SHP77 treated with DMSO at 0.1 percent for 48 hours (cell line): Measurements from ENCODE around the gene KAZN.

Experiments
- DNase-seq: peaks from one replicate; lab custom pipeline; 2025; lab: John Stamatoyannopoulos, UW

KAZN gene

DNA sequence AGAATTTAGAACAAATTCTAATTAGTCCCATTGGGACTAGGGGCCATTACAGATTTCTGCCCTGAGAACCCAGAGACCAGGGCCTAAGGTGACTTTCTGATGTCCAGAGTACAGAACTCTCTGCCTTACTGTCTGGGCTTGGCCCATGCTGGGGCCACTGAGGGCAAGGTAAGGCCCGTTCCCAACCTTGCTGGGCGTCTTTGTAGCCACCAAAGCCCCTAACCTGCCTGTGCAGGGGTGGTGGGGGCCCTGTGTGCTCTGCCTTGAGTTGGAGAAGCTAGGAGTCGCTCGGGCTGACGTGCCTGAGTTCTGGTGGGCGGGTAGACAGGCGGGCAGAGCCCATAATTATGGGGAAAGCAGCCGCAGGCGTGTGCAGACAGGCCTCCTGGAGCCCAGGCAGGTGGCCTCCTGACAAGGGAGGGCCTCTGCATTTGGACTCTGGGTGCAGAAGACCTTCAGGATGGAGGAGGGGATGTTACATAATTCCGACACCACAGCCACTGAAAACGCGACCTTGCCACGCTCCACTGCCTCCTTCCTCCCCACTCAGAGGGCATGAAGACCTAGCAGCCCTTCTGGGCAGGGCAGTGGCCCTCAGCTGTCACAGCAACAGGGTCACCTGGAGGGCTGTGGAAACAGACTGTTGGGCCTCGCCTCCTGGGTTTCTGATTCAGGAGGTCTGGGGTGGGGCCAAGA lies 315.1 kb downstream of the KAZN start:
- peak; percentile 67 for DNase-seq

DNA sequence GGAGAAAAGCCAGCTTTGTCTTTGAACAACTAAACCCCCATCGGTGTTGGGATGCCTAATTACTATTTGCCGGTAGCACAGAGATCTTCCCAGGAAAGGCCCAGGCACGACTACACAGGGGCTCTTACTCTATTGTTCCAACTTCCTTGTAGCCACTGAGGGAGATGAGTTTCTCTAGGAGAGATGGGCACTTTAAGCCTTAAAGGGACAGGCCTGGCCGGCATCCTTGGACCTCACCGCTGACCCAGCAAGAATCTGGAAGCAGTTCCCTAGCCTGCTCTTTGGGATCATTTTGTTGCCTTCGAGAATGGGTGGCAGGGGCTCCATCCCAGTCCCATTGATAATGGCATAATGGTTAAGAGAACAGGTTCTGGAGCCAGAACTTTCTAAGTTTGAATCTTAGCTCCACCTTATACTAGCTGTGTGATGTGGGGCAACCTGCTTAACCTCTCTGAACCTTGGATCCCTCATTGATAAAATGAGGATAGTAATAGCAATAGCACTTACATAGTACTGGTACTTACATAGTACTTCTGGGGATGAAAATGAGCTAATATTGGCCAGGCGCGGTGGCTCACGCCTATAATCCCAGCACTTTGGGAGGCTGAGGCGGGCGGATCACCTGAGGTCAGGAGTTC lies 316.0 kb downstream of the KAZN start:
- DNase-seq = no peak

DNA sequence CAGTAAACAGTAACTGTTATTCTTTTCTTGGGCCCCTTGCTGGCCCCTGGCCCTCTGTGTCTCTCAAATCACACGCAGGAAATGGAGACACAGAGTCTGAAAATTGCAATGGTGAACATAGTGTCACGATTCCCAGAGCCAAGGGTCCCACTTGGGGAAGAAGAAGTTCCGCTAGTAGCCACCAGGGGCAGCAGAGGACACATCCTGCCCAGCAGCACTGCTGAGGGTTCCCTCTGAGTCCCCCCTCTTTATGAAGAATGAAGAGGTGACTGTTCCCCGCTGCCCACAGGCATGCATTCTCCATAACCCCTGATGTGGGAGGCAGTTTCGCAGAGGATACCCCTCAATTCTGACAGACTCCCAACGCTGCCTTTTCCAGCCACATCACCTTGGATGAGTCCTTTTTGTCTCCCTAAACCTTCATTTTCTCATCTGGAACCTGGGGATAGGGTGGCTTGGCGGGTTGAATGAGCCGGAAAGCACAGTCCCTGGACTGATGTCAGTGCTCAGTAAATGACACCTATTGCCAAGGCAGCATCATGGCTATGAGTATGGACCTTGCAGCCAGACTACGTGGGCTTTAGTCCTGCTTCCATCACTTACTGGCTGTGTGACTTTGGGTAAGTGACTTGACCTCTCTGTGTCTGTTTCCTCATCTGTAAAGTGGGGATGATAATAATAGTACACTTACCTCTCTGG lies 317.0 kb downstream of the KAZN start:
- no peak for DNase-seq

DNA sequence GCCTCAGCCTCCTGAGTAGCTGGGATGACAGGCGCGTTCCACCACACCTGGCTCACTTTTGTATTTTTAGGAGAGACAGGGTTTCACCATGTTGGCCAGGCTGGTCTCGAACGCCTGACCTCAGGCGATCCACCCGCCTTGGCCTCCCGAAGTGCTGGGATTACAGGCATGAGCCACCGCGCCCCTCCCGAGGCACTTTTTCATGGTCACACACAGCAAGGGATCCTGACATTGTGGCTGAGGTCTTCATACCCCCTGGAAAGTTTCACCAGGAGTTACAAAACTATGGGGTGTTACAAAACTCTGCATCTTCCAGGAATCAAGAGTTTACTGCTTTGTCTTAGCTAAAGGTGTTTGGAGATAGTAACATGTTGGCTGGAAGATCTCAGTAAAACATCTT lies 320.8 kb downstream of the KAZN start:
- DNase-seq = no peak

DNA sequence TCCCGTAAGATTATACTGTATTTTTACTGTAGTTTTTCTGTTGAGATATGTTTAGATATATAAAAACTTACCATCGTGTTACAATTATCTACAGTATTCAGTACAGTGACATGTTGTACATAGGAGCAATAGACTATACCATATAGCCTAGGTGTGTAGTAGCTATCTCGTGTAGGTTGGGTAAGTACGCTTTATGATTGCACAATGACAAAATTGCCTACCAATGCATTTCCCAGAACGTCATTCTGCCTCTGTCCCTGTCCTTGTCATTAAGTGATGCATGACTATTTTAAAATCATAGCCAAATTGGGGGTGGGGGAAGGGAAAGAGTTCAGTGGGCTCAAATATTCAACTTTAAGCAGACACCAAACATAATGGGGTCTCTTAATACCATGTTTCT lies 321.3 kb downstream of the KAZN start:
- no peak for DNase-seq

DNA sequence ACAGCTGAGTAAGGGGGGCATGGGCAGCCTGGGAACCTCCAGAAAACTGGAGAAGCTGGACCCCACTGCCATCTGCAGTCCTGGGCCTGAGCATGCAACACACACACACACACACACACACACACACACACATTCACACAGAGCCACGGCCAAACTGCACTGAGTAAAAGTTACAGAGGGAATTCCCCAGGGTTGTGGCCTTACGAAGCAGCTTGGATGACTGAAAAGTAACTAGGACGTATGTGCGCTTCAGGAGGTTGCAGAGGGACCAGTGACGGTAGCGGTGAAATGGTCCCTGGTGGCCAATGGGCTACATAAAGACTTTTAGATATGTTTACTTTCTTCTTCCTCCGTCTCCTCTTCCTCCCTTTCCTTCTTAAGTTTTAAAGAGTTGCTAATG lies 322.6 kb downstream of the KAZN start:
- no peak for DNase-seq

DNA sequence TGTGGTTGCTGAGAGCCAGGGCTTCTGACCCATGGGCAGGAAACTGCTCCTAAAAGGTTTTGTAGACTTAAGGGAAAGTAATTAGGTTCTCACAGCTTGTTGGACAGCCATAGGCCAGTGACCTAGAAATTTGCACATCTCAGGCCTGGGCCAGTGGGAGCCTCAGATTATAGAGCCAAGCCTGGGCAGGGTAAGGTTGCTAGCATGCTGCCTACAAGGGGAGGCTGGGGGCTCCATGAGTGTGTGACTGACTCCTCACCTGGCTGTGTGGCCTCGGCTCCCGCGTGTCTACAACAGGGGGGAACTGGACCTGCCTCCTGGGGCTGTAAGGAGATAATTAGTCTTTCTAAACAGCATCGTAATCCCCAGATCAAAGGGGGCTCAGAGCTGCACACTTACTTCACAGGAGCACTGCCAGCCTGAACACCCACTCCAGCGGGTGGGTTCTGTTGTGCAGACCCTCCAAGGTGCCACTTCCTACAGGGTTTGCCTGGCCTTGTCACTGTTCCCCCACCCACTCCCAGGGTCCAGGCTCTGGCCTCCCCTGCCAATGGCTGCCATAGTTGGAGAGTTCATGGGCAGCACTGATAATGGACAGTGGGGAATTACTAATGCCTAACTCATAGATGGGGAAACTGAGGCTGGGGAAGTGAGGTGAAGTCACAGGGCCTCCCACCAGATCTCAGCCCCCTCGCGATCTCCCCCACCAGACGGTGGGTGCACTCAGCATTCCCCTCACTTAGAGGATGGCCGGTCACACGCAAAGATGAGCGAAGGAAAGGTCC lies 324.6 kb downstream of the KAZN start:
- no peak for DNase-seq

DNA sequence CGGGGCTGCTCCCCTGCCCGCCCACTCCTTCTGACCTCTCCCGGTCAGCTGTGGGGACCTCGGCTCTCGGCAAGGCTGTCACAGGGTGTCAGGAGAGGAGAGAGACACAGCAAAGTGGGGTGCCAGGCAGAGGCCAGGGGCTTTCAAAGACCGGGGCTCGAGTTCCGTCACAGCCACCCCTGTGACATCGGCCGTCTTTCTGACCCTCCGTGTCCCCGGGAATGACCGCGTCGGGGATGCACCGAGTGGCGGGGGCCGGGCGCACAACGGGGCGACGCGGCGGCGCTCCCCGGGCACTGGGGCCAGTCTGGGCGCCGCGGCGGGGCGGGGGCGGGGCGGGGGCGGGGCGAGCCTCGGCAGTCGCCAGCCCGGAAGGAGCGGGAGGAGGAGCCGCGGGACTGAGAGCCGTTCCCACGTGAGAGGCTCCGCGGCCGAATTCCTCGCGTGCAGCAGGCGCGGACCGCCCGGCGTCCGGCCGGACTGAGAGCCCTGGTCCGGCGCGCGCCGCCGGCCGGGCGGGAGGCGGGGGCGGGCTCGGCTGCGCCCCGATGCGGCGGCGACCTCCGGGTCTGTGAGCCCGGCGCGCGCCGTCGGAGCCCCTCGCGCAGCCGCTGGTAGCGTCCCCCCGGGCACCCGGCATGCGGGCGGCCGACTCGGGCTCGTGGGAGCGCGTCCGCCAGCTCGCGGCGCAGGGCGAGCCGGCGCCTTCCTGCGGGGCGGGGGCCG lies 325.4 kb downstream of the KAZN start:
- no peak for DNase-seq

DNA sequence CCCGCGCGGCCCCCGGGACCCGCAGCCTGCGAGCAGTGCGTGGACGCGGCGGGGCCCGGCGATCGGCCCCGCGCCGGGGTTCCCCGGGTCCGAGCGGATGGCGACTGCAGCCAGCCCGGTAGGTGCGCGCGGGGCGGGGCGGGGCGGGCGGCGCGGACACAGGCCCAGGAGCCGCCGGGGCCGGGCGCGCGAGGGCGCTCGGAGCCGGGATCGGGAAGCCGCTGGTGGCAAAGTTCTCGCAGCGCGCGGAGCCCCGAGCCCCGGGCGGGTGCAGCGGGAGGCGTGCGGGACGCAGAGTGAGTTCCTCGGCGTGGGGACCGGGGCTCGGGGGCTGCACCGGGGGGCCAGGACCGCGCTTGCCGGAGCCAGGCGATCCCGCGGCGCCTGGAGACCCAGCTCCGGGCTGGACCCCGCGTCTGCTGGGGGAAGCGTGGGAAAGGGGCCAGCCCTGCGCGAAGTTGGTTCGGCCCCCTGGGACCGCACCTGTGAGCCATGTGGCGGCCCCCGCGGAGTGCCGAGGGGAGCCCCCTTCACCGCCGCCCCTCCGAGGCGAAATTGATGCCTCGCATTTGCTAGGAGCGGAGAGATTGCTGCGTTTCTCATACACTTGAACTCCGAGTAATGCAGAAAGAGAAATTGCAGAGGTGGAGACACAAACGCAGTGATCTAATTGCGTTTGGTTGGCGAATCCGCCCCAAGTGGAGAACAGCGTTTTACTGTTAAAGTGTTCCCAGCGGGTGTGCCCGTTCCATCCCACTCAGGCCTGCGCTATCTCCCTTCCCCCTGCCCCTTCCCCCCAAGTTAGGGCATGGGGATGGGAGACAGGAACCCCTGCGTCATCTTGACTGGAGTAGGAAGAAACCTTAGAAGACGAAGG lies 326.2 kb downstream of the KAZN start:
- DNase-seq = no peak

DNA sequence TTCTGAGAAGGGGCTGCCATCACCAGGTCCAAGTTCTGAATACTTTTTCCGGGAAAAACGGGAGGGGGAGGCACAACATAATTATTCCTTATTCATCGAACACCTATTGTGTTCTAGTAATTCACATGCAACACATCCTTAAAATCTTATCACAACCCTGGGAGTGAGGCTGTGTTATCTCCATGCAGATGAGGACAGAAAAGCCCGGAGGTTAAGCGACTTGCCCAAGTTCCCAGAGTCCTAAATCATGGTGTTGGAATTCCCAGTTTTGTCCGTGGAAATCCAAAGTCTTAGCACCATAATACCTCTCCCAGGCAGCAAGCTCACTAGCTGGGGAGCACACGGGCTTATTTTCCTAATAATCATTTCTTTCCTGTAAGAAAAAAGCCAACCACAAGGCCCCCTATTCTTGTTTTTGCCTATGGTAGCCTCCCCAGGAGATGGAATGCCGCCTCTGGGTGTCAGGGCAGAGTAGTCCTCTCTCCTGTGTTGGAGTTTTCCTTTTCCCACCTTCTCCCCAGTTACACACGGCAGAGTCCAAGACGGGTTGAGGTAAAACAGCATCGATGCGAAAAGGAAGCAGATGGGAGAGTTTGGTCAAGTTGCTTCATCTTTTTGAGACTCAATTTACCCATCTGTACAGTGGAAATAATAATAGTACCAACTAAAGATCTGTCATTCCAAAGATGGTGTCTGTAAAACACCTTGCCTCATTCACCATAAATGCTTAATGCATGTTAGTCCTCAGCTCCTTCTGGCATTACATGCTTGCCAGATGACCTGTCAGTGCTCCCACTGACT lies 327.1 kb downstream of the KAZN start:
- DNase-seq = no peak

DNA sequence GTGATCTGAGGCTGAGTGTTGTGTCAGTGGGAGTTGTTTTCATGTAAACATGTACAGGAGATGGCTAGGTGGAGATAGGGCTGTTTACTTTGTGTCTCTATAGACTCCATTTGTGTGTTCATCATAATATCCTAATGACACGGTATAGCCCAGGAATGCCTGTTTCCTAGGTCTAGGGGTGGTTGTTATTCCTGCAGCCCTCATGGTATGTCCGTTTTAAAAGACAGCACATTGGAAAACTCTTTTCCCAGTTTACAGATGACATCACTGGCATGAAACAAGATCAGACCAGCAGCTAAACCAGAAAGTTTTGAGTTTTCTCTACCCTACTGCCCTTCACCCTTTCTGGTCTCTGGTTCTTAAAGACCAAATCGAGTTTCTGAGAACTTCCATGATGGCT lies 327.7 kb downstream of the KAZN start:
- no peak for DNase-seq

DNA sequence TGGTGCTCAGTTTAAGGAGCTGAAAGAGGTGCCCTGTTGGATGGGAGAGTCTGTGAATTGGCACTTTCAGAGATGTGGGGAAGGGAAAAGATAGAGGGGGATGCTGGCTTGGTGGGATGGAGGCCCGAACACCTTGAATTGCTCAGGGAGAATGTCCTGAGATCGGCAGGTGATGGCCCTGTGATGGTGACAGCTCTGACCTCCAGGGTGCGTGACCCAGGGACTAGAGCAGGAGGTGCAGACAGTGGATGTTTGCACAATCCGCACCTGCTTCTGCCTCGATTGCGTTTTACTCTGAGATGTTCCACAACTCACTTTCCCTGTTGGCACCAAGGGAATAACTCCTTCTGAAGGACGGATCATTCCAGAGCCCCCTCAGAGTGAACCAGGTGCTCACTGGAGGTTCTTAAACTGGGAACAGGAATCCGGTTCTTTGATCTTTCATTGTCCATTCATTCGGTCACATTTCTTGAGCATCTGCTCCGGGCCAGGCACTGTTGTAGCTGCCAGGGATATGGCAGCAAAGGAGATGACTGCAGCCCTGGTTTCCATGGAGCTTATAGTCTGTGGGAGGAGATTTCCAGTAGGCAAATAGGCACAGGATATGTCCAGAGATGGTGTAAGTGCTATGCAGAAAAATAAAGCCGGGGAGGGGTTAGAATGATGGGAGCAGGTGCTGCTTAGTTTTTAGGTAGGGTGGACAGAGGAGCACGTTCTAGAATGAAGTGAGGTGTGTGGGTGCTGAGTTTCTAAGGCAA lies 328.5 kb downstream of the KAZN start:
- no peak for DNase-seq

DNA sequence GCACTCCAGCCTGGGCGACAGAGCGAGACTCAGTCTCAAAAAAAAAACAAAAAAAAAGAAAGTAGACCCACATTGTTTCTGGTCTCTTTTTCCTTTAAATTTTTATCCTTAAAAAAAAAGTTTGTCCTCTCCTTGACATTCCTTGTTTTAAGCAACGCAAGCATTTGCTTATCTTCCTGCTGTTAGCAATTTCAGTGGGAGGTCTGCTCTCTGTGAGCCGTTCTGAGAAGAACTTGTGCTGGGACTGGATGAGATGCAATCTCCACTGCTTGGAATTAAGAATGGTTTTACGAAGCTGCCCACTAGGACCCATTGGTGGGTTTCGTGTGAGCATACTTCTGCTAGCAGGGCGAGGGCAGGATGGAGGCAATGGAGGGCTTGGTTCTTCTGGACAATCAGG lies 329.9 kb downstream of the KAZN start:
- DNase-seq = no peak

DNA sequence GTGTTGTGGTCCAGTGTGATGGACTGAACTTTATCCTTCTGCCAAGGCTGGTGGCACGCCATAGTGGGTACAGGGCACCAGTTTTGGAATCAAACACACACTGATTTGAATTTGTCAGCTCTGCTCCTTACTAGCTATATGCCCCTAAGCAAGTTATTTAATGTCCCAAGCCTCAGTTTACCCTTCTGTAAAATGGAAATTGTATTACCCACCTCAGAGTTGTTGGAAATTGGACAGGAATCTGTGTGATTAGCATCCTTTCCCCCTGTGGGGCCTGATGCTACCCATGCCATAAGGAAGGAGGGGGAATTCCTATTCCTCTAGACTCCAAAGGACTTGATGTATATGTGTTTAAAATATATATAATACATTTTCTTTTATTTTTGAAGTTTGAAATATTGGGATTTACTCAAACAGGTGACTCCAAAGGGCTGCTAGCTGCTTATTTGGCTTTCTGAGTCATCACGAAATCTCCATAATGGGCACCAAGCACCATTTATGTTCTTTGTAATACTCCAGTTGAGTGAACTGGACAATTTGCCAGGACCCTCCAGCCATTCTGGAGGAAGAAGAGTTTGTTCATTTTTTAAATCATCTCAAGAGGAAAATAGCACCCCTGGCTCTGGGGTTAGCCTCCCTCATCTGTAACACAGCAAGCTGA lies 330.5 kb downstream of the KAZN start:
- no peak for DNase-seq

DNA sequence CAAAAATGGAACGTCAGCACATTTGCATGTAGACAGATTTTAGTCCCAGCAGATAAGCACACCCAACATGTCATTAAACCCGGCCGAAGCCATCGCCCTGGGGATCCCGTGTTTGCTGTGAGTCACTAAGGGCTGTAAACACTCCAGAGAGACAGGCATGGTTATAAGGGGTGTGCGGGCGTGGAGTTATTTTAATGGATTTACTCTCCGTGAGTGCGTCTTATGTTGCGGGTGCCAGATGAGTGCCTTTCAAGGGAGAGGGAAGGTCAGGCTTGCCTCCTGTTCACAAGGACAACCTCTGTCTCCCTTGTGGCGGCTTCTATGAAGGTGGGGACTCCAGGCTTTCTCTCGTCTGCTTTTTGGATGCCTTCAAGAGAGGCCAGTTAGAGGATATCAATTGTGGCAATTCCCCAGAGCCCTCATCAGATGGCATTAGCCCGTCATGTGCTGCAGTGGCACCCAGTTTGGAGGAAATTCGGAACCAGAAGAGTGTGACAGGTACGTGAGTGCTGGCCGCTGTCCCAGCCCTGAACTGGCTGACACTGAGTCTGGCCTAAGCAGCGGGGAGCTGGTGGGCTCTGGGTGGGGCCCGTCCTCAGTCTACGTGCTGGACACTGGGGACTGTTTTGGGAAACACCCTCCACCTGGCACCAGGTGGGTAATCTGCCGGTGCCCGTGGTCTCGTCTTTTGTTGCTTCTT lies 331.2 kb downstream of the KAZN start:
- DNase-seq = no peak

DNA sequence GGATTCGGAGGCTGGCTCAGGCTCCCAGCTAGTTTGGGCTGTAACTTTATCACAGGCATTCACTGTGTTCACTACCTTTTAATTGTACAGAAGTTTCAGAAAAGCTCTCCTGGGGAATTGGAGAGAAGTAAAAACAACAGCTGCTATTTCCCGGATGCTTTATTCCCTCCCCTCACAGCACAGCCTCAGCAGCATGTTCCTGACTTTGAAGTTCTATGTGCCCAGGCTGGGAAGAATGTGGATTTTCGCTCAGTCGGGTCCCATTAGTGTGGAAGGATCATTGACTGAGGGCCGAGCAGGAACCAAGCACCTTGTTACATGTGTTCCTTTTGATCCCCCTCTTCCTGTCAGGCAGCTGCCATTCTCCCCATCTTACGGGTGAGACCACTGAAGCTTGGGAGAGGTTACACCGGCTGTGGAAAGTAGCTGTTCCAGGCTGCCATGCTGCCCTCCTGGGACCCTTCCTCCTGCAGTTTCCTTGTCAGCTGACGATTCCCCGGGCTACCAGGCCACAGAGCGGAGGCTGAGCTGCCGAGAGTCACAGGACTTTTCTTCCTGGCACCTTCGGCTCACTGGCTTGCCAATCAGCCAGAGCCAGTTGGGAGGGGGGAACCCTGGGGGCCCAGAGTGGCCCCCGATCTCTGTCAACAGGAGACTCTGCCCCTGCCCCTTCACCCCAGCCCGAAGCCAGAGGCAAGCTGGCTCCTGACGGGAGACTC lies 331.9 kb downstream of the KAZN start:
- no peak for DNase-seq

DNA sequence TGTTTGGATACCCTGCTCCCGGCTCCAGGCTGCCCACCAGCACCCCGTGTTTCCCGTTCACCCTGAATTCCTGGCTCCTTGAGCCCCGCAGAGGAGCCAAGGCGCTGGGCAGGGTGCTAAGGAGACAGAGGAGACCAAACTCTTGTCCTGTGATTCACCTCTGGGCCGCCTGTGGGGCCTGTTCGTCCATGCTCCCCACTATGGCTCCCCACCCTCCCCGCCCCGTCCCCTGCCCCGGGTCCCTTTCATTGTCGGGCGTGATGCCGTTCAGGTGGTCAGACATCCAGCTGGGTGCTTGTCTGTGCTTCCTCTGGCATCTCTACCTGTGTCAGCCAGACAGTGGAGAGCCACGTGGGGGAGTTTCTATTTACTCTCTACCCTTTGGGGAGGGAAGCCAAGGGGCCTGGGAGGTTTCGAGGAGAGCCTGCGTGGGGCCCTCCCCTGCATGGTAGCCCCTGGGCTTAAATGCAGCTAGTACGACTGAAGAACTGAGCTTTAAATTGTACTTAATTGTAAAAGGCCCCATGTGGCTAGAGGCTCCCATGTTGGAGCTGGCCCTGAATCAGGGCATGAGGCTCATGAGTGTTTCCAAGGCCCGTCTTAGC lies 333.7 kb downstream of the KAZN start:
- no peak for DNase-seq
